Measurements from ENCODE around the gene MAMSTR. TPM values are rescaled to one million over a fixed set of nuclear protein-coding genes. Genes with fewer than 3 reads are reported as not detected.

Gene MAMSTR
- total RNA-seq, 1 experiment from 2014 or later = 1.6 TPM

DNA sequence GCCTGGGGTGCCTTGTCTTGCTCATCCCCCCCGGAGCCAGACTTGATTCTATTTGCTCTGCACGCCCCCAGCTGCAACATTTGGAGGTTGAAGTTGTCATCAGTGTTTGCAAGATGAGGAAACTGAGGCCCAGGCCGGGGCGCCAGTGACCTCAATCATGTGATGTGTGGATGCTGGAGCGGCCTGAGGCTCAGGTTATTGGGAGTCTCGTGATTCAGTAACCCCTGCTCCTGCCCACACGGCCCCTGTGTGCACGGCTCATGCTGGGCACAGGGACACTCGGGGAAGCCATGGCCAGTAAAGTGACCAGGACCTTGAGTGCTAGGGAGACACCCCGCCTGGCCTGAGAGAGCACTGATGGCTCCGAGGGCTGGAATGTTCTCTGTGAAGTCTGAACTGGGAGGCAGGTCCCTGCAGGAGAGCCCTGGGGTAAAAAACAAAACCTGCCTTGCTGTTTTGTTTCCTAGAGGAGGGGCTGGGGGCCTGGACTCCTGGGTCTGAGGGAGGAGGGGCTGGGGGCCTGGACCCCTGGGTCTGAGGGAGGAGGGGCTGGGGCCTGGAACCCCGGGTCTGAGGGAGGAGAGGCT lies 37.7 kb upstream of the MAMSTR start:
- WGBS (ENCODE audit: extremely low coverage, insufficient read length, low lambda C conversion rate) = no CpG with 5 or more reads among the region's 12 CpGs
- H3K27ac Mint-ChIP-seq = no peak overlapping the region
- H4K8ac ChIP-seq (replicated peaks; ENCODE audit: insufficient read length, low read depth, low read length) = no peak overlapping the region
- no peaks in the 10 kb centered on the region for H3K36me3 Mint-ChIP-seq (ENCODE audit: insufficient read depth in 1 of 3, low read depth in 3 of 3)
- H3K4ac ChIP-seq (ENCODE audit: low read depth, low read length) = no peak overlapping the region
- peaks cover 6% of the 10 kb centered on the region for H3K23me2 ChIP-seq (ENCODE audit: insufficient read length, low read depth, low read length, poor library complexity, severe bottlenecking)
- no peak overlapping the region for H2BK20ac ChIP-seq (ENCODE audit: low read depth, low read length, poor library complexity, severe bottlenecking)
- H2AK5ac ChIP-seq (ENCODE audit: insufficient read length, low read length) = no peak overlapping the region
- H2BK15ac ChIP-seq (ENCODE audit: low read depth, low read length) = no peak overlapping the region
- H2BK12ac ChIP-seq (ENCODE audit: insufficient read length, low read depth, low read length) = no peak overlapping the region
- no peaks in the 10 kb centered on the region for H3K27me3 ChIP-seq (ENCODE audit: insufficient read depth, low read length)
- H3K4me1 ChIP-seq (ENCODE audit: insufficient read depth, low read length) = peaks cover 8% of the 10 kb centered on the region; the same call in 1 of the 2 replicates
- H3K79me2 ChIP-seq (ENCODE audit: insufficient read depth, low read length) = no peaks in the 10 kb centered on the region
- no peak for DNase-seq
- no peak overlapping the region for H3K56ac ChIP-seq (ENCODE audit: insufficient read length, low read depth, low read length)
- H3K18ac ChIP-seq (ENCODE audit: insufficient read length, low read depth, low read length) = peak overlapping the region; percentile 85
- H3T11ph ChIP-seq (ENCODE audit: low read length) = no peak overlapping the region
- H2BK5ac ChIP-seq (ENCODE audit: insufficient read length, low read length) = no peak overlapping the region
- no peak overlapping the region for H3K4me2 ChIP-seq (ENCODE audit: insufficient read depth, insufficient read length, low read length)
- no peaks in the 10 kb centered on the region for H4K20me1 ChIP-seq (ENCODE audit: control insufficient read depth, insufficient read depth, insufficient read length)
- no peak overlapping the region for H2AFZ ChIP-seq (ENCODE audit: low read length)
- H2BK120ac ChIP-seq (ENCODE audit: low read depth, low read length, poor library complexity, severe bottlenecking) = no peak overlapping the region
- H3K4me1 Mint-ChIP-seq = peaks cover 29 to 41% of the 10 kb centered on the region in 2 experiments
- H3K27me3 Mint-ChIP-seq (ENCODE audit: low read depth) = peaks cover 27% of the 10 kb centered on the region
- no peak overlapping the region for H3K27ac ChIP-seq (ENCODE audit: insufficient read length, low read depth, low read length)
- no peak overlapping the region for H4K91ac ChIP-seq (ENCODE audit: insufficient read length, low read depth, low read length)
- H3K9ac ChIP-seq (ENCODE audit: extremely low read depth, insufficient read length, low read length) = no peak overlapping the region
- no peaks in the 10 kb centered on the region; a peak in 1 of 5 replicates for H3K9me3 Mint-ChIP-seq
- H3K4me3 Mint-ChIP-seq = no peak overlapping the region
- TF ChIP-seq, protein P1, sequence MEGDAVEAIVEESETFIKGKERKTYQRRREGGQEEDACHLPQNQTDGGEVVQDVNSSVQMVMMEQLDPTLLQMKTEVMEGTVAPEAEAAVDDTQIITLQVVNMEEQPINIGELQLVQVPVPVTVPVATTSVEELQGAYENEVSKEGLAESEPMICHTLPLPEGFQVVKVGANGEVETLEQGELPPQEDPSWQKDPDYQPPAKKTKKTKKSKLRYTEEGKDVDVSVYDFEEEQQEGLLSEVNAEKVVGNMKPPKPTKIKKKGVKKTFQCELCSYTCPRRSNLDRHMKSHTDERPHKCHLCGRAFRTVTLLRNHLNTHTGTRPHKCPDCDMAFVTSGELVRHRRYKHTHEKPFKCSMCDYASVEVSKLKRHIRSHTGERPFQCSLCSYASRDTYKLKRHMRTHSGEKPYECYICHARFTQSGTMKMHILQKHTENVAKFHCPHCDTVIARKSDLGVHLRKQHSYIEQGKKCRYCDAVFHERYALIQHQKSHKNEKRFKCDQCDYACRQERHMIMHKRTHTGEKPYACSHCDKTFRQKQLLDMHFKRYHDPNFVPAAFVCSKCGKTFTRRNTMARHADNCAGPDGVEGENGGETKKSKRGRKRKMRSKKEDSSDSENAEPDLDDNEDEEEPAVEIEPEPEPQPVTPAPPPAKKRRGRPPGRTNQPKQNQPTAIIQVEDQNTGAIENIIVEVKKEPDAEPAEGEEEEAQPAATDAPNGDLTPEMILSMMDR (conservative IDR thresholded peaks at IDR 0.05) = no peak
- H3K23ac ChIP-seq (ENCODE audit: insufficient read length, low read depth, low read length) = no peak overlapping the region
- H4K5ac ChIP-seq (ENCODE audit: insufficient read length, low read depth, low read length) = no peak overlapping the region
- H3K14ac ChIP-seq (ENCODE audit: insufficient read depth, low read length) = no peak overlapping the region
- no peaks in the 10 kb centered on the region for H3K9me3 ChIP-seq (ENCODE audit: control insufficient read depth, low read depth, low read length)
- no peaks in the 10 kb centered on the region for H3K79me1 ChIP-seq (ENCODE audit: insufficient read depth, low read depth, low read length, poor library complexity, severe bottlenecking)

Measured in H9 (cell line).